Peyer's patch (tissue), 4 donors: ENCODE data around the gene CHST15. TPM values are rescaled to one million over a fixed set of nuclear protein-coding genes. Genes with fewer than 3 reads are reported as not detected.

ENCODE experiments used
- DNase-seq, 3 donors: peaks; one replicate each; pipeline ENCODE4 v3.0.0-alpha.2; 2017 to 2019
- H3K27ac ChIP-seq, 4 donors: fragments of 200-600 bp; sonication (generic); one replicate each; pipeline ENCODE4 v1.5.1; 2016 to 2019
- H3K27me3 ChIP-seq, 2 donors: fragments of 200-600 bp; sonication (generic); one replicate each; pipeline ENCODE4 v1.5.1; 2019
- H3K36me3 ChIP-seq, 3 donors: fragments of 200-600 bp; sonication (generic); one replicate each; pipeline ENCODE4 v1.5.1; 2016 to 2019
- H3K4me1 ChIP-seq, 4 donors: fragments of 200-600 bp; sonication (generic); one replicate each; pipeline ENCODE4 v1.5.1; 2016 to 2019
- H3K4me3 ChIP-seq, 4 donors: fragments of 200-600 bp; sonication (generic); 1 replicate in 3 of 4; 2 replicates in 1 of 4; pipeline ENCODE4 v1.5.1; 2016 to 2019; ENCODE audit warnings: mild to moderate bottlenecking in 1 of 4
- H3K9me3 ChIP-seq, 4 donors: fragments of 200-600 bp; sonication (generic); one replicate each; pipeline ENCODE4 v1.5.1; 2016 to 2019; ENCODE audit warnings: mild to moderate bottlenecking in 1 of 4
- CTCF ChIP-seq, 6 experiments: fragments of 450-650 bp in 4 of 6; fragments of 200-600 bp in 2 of 6; sonication (generic) in 1 of 6; IDR thresholded peaks; one replicate each; pipeline ENCODE4 v1.5.1; 2017 to 2019; ENCODE audit warnings: antibody characterized with exemption in 6 of 6, mild to moderate bottlenecking in 3 of 6, moderate library complexity in 1 of 6
- POLR2A ChIP-seq, 2 donors: fragments of 450-650 bp; IDR thresholded peaks; one replicate each; pipeline ENCODE4 v1.5.1; 2017; ENCODE audit warnings: antibody characterized with exemption in 2 of 2, mild to moderate bottlenecking in 2 of 2, moderate library complexity in 2 of 2
- total RNA-seq, 4 donors: library from RNA; depleted of rRNA; stranded (reverse); fragments of >200 nt; gene quantifications; one replicate each; pipeline ENCODE4 v1.1.0, GENCODE V29; 2016

Gene CHST15
- total RNA-seq, 4 donors from 2014 or later: 3.9 to 55.3 (median 10.9) TPM

DNA sequence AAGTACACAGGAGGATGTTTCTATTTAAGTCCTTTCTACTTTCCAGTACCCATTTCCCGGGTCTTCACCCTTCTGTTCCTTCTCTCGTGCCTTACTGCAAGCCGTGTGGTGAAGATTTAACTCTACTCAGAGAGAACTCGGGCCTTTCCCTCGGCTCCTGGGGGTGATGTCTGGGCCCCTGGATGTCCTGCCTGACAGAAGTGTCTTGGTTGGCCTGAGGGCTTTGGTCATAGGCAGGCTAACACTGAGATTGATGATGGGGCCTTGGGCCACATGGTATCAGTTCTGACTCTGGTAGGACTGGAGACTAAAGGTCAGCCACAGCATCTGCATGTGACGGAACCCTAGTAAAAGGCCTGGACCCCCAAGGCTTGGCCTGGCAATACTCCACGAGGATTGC lies 80.4 kb downstream of the CHST15 start:
- no peak for TF ChIP-seq CTCF (IDR thresholded peaks at IDR 0.05)
- TF ChIP-seq POLR2A (IDR thresholded peaks at IDR 0.05): no peak
- no peak for DNase-seq
- Histone ChIP-seq H3K27ac (no peak overlapping the region), H3K4me1 (no peaks in the 10 kb centered on the region), H3K4me3 (no peak overlapping the region), H3K9me3 (no peaks in the 10 kb centered on the region), H3K27me3 (no peaks in the 10 kb centered on the region), H3K36me3 (no peaks in the 10 kb centered on the region)

- TF ChIP-seq CTCF (IDR thresholded peaks at IDR 0.05) (no peak), POLR2A (IDR thresholded peaks at IDR 0.05) (no peak)
- DNase-seq: no peak
- no peak overlapping the region for H3K27ac ChIP-seq
- H3K4me3 ChIP-seq: no peak overlapping the region
- H3K9me3 ChIP-seq: no peaks in the 10 kb centered on the region
- H3K36me3 ChIP-seq: no peaks in the 10 kb centered on the region
- H3K4me1 ChIP-seq: no peaks in the 10 kb centered on the region
- H3K27me3 ChIP-seq: no peaks in the 10 kb centered on the region
Measured at GRCh38 chr10:124012583-124012982, 80.8 kb downstream of the CHST15 start.

GRCh38 chr10:124012066-124012465 lies 81.3 kb downstream of the CHST15 start:
- no peaks in the 10 kb centered on the region for H3K4me1 ChIP-seq
- no peak overlapping the region for H3K27ac ChIP-seq
- no peak for TF ChIP-seq POLR2A (IDR thresholded peaks at IDR 0.05)
- TF ChIP-seq CTCF (IDR thresholded peaks at IDR 0.05): no peak
- H3K36me3 ChIP-seq: no peaks in the 10 kb centered on the region
- no peaks in the 10 kb centered on the region for H3K27me3 ChIP-seq
- H3K4me3 ChIP-seq: no peak overlapping the region
- DNase-seq: no peak
- H3K9me3 ChIP-seq: no peaks in the 10 kb centered on the region

DNA sequence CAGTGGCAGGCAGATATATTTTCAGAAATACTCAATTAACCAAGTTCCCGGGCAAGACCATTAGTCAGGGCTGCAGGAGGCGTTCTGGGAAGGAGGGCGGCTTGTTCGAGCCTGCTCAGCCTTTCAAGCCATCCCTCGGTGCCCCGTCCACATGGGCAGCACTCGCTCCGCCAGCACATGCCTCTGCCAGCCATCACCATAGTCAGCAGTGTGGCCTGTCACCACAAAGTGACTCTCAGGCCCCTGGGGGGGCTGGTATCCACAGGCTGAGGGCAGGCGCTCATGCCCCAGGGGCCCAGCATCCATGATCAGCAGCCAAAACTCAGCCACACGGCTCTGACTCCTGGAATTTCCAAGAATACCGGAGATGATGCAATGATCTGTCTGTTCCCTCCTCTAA lies 81.9 kb downstream of the CHST15 start:
- no peaks in the 10 kb centered on the region for H3K4me1 ChIP-seq
- no peaks in the 10 kb centered on the region for H3K27me3 ChIP-seq
- no peak overlapping the region for H3K4me3 ChIP-seq
- no peak overlapping the region for H3K27ac ChIP-seq
- H3K36me3 ChIP-seq: no peaks in the 10 kb centered on the region
- TF ChIP-seq POLR2A (IDR thresholded peaks at IDR 0.05) (no peak), CTCF (IDR thresholded peaks at IDR 0.05) (no peak)
- no peaks in the 10 kb centered on the region for H3K9me3 ChIP-seq
- DNase-seq: no peak

DNA sequence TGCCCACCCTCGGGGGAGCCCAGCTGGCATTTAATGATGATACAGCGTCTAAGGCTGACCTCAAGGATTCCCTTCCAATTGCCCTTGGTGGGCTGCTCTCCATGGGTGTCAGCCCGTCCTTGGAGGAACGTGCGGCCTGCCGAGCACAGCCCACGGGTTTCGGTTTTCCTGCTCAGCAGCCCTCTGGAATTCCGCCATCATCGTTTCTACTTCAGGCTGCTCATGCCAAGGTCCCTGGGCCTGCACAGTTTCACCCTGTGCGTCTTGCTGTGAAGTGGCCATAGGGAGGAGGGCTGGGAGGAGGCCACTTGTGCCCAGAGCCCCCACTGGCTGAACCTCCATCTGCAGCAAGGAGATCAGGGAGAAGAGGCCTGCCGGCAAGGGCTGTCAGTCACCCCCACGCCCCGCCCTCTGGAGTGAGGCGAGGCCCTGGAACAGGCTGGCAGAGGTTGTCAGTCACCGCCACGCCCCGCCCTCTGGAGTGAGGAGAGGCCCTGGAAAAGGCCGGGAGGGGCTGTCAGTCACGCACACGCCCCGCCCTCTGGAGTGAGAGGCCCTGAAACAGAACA lies 82.8 kb downstream of the CHST15 start:
- Histone ChIP-seq H3K36me3 (no peaks in the 10 kb centered on the region), H3K9me3 (no peaks in the 10 kb centered on the region), H3K27me3 (no peaks in the 10 kb centered on the region), H3K4me1 (no peaks in the 10 kb centered on the region), H3K27ac (peak overlapping the region in 1 of 4 donors; percentile 41), H3K4me3 (no peak overlapping the region)
- TF ChIP-seq CTCF (IDR thresholded peaks at IDR 0.05) (no peak), POLR2A (IDR thresholded peaks at IDR 0.05) (no peak)
- DNase-seq: no peak

- TF ChIP-seq POLR2A (IDR thresholded peaks at IDR 0.05): no peak
- TF ChIP-seq CTCF (IDR thresholded peaks at IDR 0.05): no peak
- Histone ChIP-seq H3K9me3 (no peaks in the 10 kb centered on the region), H3K4me3 (no peak overlapping the region), H3K27me3 (no peaks in the 10 kb centered on the region), H3K4me1 (no peaks in the 10 kb centered on the region), H3K36me3 (no peaks in the 10 kb centered on the region), H3K27ac (peak overlapping the region in 1 of 4 donors; percentile 41)
- peak in 1 of 3 donors; percentile 20 for DNase-seq
Measured at GRCh38 chr10:124010024-124010423, 83.4 kb downstream of the CHST15 start.
